Dermis blood vessel endothelial cell (primary cell): Measurements from ENCODE around the gene HOGA1. TPM values are rescaled to one million over a fixed set of nuclear protein-coding genes. Genes with fewer than 3 reads are reported as not detected.

Source experiments
- DNase-seq: peaks from one replicate; pipeline ENCODE4 v3.0.0; 2010
- total RNA-seq: library from RNA; depleted of rRNA; stranded (reverse); fragments of >200 nt; gene quantifications from 2 replicates; pipeline ENCODE4 v1.2.3, GENCODE V29; 2014

Gene HOGA1
- total RNA-seq, 1 donor from 2014 or later, result 0.85 TPM

GRCh38 chr10:97651773-97652172, 67.6 kb downstream of the HOGA1 start:
- no peak for DNase-seq

GRCh38 chr10:97656777-97657176, 72.6 kb downstream of the HOGA1 start:
- no peak for DNase-seq

GRCh38 chr10:97659589-97659988, 75.4 kb downstream of the HOGA1 start:
- no peak for DNase-seq

Other genes with a start within 250 kb of the HOGA1 start
- 17.1 and 28.8 TPM in 2 replicates for gene FRAT2, start 249.7 kb upstream of the HOGA1 start, total RNA-seq
- 10.4 and 20.3 TPM in 2 replicates for gene RRP12, start 183.0 kb upstream of the HOGA1 start, total RNA-seq
- 218 and 349 TPM in 2 replicates for gene PGAM1, start 158.2 kb upstream of the HOGA1 start, total RNA-seq
- gene EXOSC1, start 138.4 kb upstream of the HOGA1 start, total RNA-seq, result 29.4 and 35.7 TPM in 2 replicates
- gene ZDHHC16, start 138.2 kb upstream of the HOGA1 start, total RNA-seq, result 38.7 and 39.8 TPM in 2 replicates
- 95.5 and 102 TPM in 2 replicates for gene MMS19, start 86.0 kb upstream of the HOGA1 start, total RNA-seq
- gene UBTD1, start 85.5 kb upstream of the HOGA1 start, total RNA-seq, result 63.4 and 78.1 TPM in 2 replicates
- 0.34 and 1.1 TPM in 2 replicates for gene ANKRD2, start 11.6 kb upstream of the HOGA1 start, total RNA-seq
- gene C10orf62, start 5.3 kb downstream of the HOGA1 start, total RNA-seq, result 0.09 and 0.34 TPM in 2 replicates
- 0.98 and 3.6 TPM in 2 replicates for gene MORN4, start 49.1 kb downstream of the HOGA1 start, total RNA-seq
- 16.7 and 19.7 TPM in 2 replicates for gene PI4K2A, start 56.3 kb downstream of the HOGA1 start, total RNA-seq
- gene AVPI1, start 102.9 kb downstream of the HOGA1 start, total RNA-seq, result 4.4 and 5.6 TPM in 2 replicates
- gene MARVELD1, start 129.3 kb downstream of the HOGA1 start, total RNA-seq, result 18.2 and 24.4 TPM in 2 replicates
- 19.6 and 20.6 TPM in 2 replicates for gene ZFYVE27, start 152.7 kb downstream of the HOGA1 start, total RNA-seq
- gene SFRP5, start 187.6 kb downstream of the HOGA1 start, total RNA-seq, result not detected in 2 replicates